CD14-positive monocyte (primary cell): Measurements from ENCODE around the gene ITGAV. TPM values are rescaled to one million over a fixed set of nuclear protein-coding genes. Genes with fewer than 3 reads are reported as not detected.

Experiments used
- DNase-seq, 3 donors: peaks; one replicate each; pipeline ENCODE4 v3.0.0-alpha.2; 2011 to 2022
- H2AFZ ChIP-seq: 2 replicates; pipeline ENCODE4 v1.6.0; 2012; ENCODE audit warnings: mild to moderate bottlenecking, low read depth, low read length, inconsistent platforms; ENCODE audit not compliant: insufficient read depth, poor library complexity, severe bottlenecking
- H3K27ac ChIP-seq, 2 donors: 1 replicate in 1 of 2; 2 replicates in 1 of 2; pipeline ENCODE4 v1.5.1; 2012 to 2013; ENCODE audit warnings: low read length in 2 of 2, control low read depth in 1 of 2, inconsistent platforms in 1 of 2, low read depth in 1 of 2, mild to moderate bottlenecking in 1 of 2
- H3K27me3 ChIP-seq, 2 donors: one replicate each; pipeline versions ENCODE4 v1.6.0 to v1.6.1; 2011 to 2013; ENCODE audit warnings: low read length in 2 of 2; ENCODE audit not compliant: control insufficient read depth in 2 of 2, insufficient read depth in 2 of 2
- H3K36me3 ChIP-seq, 2 donors: replicated peaks in 1 of 2; 1 replicate in 1 of 2; 2 replicates in 1 of 2; pipeline versions ENCODE4 v1.5.1 to v1.6.1; 2012 to 2013; ENCODE audit warnings: low read length in 2 of 2, control low read depth in 1 of 2, inconsistent platforms in 1 of 2, mild to moderate bottlenecking in 1 of 2; ENCODE audit not compliant: insufficient read depth in 2 of 2, control insufficient read depth in 1 of 2
- H3K4me1 ChIP-seq, 2 donors: 1 replicate in 1 of 2; 2 replicates in 1 of 2; pipeline versions ENCODE4 v1.5.1 to v1.6.1; 2012 to 2013; ENCODE audit warnings: low read length in 2 of 2, control low read depth in 1 of 2, inconsistent platforms in 1 of 2, mild to moderate bottlenecking in 1 of 2, moderate library complexity in 1 of 2; ENCODE audit not compliant: insufficient read depth in 2 of 2, control insufficient read depth in 1 of 2
- H3K4me2 ChIP-seq: replicated peaks from 2 replicates; pipeline ENCODE3; 2012; ENCODE audit warnings: low read length, moderate library complexity, mild to moderate bottlenecking; ENCODE audit not compliant: poor library complexity, severe bottlenecking; ENCODE audit errors: extremely low read depth
- H3K4me3 ChIP-seq, 3 experiments: fragments of 200-600 bp in 1 of 3; sonication (generic) in 1 of 3; replicated peaks in 1 of 3; 1 replicate in 2 of 3; 2 replicates in 1 of 3; pipeline ENCODE4 v1.5.1; 2011 to 2013; ENCODE audit warnings: low read length in 3 of 3, mild to moderate bottlenecking in 3 of 3, control low read depth in 2 of 3, low read depth in 2 of 3, inconsistent platforms in 1 of 3, moderate library complexity in 1 of 3
- H3K79me2 ChIP-seq: 2 replicates; pipeline ENCODE4 v1.6.0; 2012; ENCODE audit warnings: mild to moderate bottlenecking, control low read depth, inconsistent platforms, low read length, moderate library complexity; ENCODE audit not compliant: insufficient read depth
- H3K9ac ChIP-seq: 2 replicates; pipeline ENCODE4 v1.6.0; 2017; ENCODE audit warnings: low read length, mild to moderate bottlenecking; ENCODE audit not compliant: insufficient read depth, poor library complexity, severe bottlenecking
- H3K9me3 ChIP-seq, 2 donors: replicated peaks in 1 of 2; 1 replicate in 1 of 2; 2 replicates in 1 of 2; pipeline versions ENCODE4 v1.5.1 to v1.6.1; 2012 to 2013; ENCODE audit warnings: low read length in 2 of 2, control low read depth in 1 of 2; ENCODE audit not compliant: control insufficient read depth in 1 of 2, insufficient read depth in 1 of 2
- H4K20me1 ChIP-seq: 2 replicates; pipeline ENCODE4 v1.6.0; 2012; ENCODE audit warnings: mild to moderate bottlenecking, low read length, control low read depth, moderate library complexity; ENCODE audit not compliant: insufficient read depth
- H3K27ac Mint-ChIP-seq, 7 donors: one replicate each; pipeline ENCODE4 v1.8.0; 2020; ENCODE audit warnings: mild to moderate bottlenecking in 7 of 7, mixed read lengths in 7 of 7, moderate library complexity in 6 of 7, inconsistent platforms in 2 of 7
- H3K27me3 Mint-ChIP-seq, 3 donors: one replicate each; pipeline ENCODE4 v1.8.0; 2021 to 2022; ENCODE audit warnings: low read depth in 3 of 3, mild to moderate bottlenecking in 3 of 3, mixed read lengths in 3 of 3, moderate library complexity in 3 of 3, inconsistent platforms in 1 of 3
- H3K36me3 Mint-ChIP-seq, 2 donors: one replicate each; pipeline ENCODE4 v1.8.0; 2020; ENCODE audit warnings: mixed read lengths in 2 of 2, inconsistent platforms in 1 of 2, mild to moderate bottlenecking in 1 of 2
- H3K4me1 Mint-ChIP-seq: one replicate; pipeline ENCODE4 v1.8.0; 2020; ENCODE audit warnings: mild to moderate bottlenecking, mixed read lengths
- H3K4me3 Mint-ChIP-seq, 2 donors: one replicate each; pipeline ENCODE4 v1.8.0; 2020; ENCODE audit warnings: mild to moderate bottlenecking in 2 of 2, mixed read lengths in 2 of 2, moderate library complexity in 1 of 2
- H3K9me3 Mint-ChIP-seq, 7 donors: one replicate each; pipeline ENCODE4 v1.8.0; 2020 to 2022; ENCODE audit warnings: mixed read lengths in 7 of 7, mild to moderate bottlenecking in 6 of 7, moderate library complexity in 6 of 7, inconsistent platforms in 2 of 7
- WGBS: methylation state at CpG from one replicate; pipeline ENCODE4 v1.1.5; 2013; ENCODE audit warnings: missing lambda C conversion rate; ENCODE audit not compliant: insufficient coverage; 5-methylcytosine and 5-hydroxymethylcytosine counted together
- intact Hi-C, 2 donors: fragments of 100-400 bp; cut with micrococcal nuclease; formaldehyde crosslinking; loops; one replicate each; pipeline versions ENCODE4 v1.15.0 to v1.15.1; 2023
- polyA plus RNA-seq, 3 donors: library from polyadenylated mRNA; depleted of rRNA in 1 of 3; unstranded in 2 of 3; stranded (reverse) in 1 of 3; fragments of 300-500 nt in 2 of 3; fragments of >200 nt in 1 of 3; fragmentation: Illumina TruSeq in 2 of 3; gene quantifications; 1 replicate in 2 of 3; 2 replicates in 1 of 3; pipeline ENCODE4 v1.2.3, GENCODE V29; 2012 to 2021
- TF ChIP-seq, protein P1 (sequence below): fragments of 200-600 bp; IDR thresholded peaks from one replicate; pipeline ENCODE4 v1.8.0; 2022; ENCODE audit warnings: antibody characterized with exemption, mild to moderate bottlenecking

The ITGAV gene
- polyA plus RNA-seq, 3 donors, result 4.9 to 8.2 (median 6.0) TPM

DNA sequence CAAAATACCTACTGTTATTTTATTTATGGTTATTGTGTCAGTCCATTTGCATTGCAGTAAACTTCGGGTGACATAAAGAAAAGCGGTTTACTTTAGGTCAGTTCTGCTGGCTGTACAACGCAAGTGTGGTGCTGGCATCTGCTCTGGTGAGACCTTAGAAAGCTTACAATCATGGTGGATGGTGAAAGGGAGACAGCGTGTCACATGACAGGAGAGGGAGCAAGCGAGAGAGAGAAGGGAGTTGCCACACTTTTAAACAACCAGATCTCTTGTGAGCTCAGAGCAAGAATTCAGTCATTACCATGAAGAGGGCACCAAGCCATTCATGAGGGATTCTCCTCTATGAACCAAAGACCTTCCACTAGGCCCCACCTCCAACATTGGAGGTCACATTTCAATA is 102.0 kb downstream of the ITGAV start:
- Histone ChIP-seq H4K20me1 (no peaks in the 10 kb centered on the region), H3K4me2 (no peak overlapping the region), H2AFZ (no peak overlapping the region), H3K9ac (no peak overlapping the region), H3K9me3 (peaks cover 3 to 19% of the 10 kb centered on the region in 2 donors), H3K4me1 (peaks cover 16 to 17% of the 10 kb centered on the region in 2 donors), H3K36me3 (no peaks in the 10 kb centered on the region), H3K79me2 (no peaks in the 10 kb centered on the region), H3K27me3 (peaks cover 19 to 22% of the 10 kb centered on the region in 2 donors), H3K4me3 (no peak overlapping the region), H3K27ac (no peak overlapping the region)
- DNase-seq, result no peak
- peaks cover 16% of the 10 kb centered on the region for H3K4me1 Mint-ChIP-seq
- H3K27ac Mint-ChIP-seq, result peak overlapping the region in 2 of 7 donors; percentile 2 to 12
- H3K9me3 Mint-ChIP-seq, result peaks cover 3 to 19% (median 16%) of the 10 kb centered on the region in 7 donors
- no peak overlapping the region for H3K4me3 Mint-ChIP-seq
- H3K27me3 Mint-ChIP-seq, result peaks cover 20 to 33% (median 24%) of the 10 kb centered on the region in 3 donors
- WGBS, result no CpG with 5 or more reads among the region's 5 CpGs
- no peaks in the 10 kb centered on the region for H3K36me3 Mint-ChIP-seq
- TF ChIP-seq, protein P1, sequence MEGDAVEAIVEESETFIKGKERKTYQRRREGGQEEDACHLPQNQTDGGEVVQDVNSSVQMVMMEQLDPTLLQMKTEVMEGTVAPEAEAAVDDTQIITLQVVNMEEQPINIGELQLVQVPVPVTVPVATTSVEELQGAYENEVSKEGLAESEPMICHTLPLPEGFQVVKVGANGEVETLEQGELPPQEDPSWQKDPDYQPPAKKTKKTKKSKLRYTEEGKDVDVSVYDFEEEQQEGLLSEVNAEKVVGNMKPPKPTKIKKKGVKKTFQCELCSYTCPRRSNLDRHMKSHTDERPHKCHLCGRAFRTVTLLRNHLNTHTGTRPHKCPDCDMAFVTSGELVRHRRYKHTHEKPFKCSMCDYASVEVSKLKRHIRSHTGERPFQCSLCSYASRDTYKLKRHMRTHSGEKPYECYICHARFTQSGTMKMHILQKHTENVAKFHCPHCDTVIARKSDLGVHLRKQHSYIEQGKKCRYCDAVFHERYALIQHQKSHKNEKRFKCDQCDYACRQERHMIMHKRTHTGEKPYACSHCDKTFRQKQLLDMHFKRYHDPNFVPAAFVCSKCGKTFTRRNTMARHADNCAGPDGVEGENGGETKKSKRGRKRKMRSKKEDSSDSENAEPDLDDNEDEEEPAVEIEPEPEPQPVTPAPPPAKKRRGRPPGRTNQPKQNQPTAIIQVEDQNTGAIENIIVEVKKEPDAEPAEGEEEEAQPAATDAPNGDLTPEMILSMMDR, result no peak
- intact Hi-C loops, result no loop called here

GRCh38 chr2:186693446-186693832 is 103.6 kb downstream of the ITGAV start:
- H3K36me3 ChIP-seq, result no peaks in the 10 kb centered on the region
- H3K27me3 ChIP-seq, result peaks cover 19 to 22% of the 10 kb centered on the region in 2 donors
- Mint-ChIP-seq H3K36me3 (no peaks in the 10 kb centered on the region), H3K9me3 (peaks cover 3 to 8% (median 6%) of the 10 kb centered on the region in 7 donors), H3K27ac (no peak overlapping the region), H3K4me1 (peaks cover 16% of the 10 kb centered on the region), H3K27me3 (peaks cover 20 to 35% (median 24%) of the 10 kb centered on the region in 3 donors), H3K4me3 (peak overlapping the region; percentile 58 to 93)
- TF ChIP-seq, protein P1, result no peak
- H3K4me1 ChIP-seq, result peaks cover 16 to 17% of the 10 kb centered on the region in 2 donors
- H3K9me3 ChIP-seq, result peaks cover 0 to 4% of the 10 kb centered on the region in 2 donors
- H2AFZ ChIP-seq, result peak overlapping the region; percentile 83
- WGBS, result 0% methylated on average over 2 of the region's 7 CpGs
- no peak overlapping the region for H3K27ac ChIP-seq
- DNase-seq, result no peak
- peak overlapping the region; percentile 85 for H3K4me2 ChIP-seq
- H4K20me1 ChIP-seq, result no peaks in the 10 kb centered on the region
- intact Hi-C loops, result no loop called here
- H3K4me3 ChIP-seq, result peak overlapping the region; percentile 38 to 77 (median 44)
- no peaks in the 10 kb centered on the region for H3K79me2 ChIP-seq
- H3K9ac ChIP-seq, result peak overlapping the region; percentile 61
